SW480 (cell line): ENCODE data around the gene MLLT1.

Experiments used
- DNase-seq: peaks from one replicate; pipeline ENCODE4 v3.0.0-alpha.2; 2016; ENCODE audit warnings: low spot score

Gene MLLT1

DNA sequence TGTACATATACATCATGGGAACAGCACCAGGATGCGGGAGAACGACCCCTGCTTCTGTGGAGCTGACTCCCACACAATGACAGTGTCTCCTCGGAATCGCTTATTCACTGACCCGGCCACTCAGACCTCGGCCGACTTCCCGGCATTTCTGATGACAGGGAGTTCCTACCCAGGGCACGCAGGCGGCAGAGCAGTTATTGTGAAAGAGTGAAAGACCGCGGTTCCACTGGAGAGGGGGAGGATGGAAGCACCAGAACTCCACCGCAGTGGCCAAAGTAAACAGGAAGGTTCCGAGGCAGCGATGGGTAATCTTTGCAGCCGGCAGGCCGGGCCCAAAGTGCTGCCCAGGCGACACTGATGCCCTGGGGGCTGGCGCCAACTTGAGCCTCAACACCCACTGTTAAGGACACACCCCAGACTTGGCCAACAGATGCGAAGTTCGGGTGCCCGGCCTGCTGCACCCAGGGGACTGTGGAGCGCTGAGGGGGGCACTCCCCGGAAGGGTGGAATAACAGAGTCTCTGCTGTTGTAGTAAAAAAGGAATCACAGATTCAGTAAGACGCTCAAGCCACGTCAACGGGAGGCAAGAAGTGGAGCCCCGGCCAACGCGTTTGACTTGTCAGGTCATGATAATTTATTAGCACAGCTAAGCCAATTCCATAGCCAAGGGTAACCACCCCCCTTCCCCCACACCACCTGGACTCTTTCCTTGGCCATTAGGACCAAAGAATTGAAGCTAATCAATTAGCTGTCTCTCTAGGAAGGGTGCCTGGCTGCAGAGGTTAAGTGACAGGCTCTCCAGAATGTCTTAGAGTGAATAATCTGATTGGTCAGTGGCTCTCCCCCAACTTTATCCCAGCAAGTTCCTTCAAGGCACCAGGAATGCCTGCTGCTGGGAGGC lies 5.8 kb downstream of the MLLT1 start:
- no peak for DNase-seq

DNA sequence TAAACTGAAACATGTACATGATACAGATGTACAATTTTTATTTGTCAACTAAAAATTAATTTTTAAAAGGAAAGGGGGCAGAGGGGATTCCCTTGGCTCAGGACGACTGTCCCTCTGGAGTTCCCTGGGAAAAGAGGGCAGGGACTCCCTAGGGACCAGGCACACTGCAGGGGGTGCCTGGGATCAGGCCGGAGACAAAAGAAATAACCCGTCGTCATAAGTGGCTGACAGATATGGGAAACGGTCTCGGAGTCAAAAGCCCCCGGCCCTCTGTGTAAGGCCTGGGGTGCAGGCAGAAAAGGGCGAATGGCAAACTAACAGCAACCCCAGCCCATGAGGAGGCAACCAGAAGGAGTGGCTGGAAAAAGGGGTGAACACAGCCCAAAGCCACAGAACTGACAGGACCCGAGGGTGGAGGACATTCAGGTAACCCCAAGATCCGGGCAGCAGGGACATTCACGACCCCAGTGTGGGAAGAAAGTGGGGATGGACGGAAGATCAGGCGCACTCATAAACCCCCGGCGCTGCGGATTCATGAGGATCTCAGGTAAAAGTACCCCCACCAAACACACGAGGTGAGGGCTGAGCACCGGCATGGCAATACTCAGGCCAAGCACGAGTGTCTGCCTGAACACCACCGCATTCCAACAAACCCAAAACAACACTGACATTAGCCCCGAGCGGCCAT lies 6.7 kb downstream of the MLLT1 start:
- DNase-seq = no peak

DNA sequence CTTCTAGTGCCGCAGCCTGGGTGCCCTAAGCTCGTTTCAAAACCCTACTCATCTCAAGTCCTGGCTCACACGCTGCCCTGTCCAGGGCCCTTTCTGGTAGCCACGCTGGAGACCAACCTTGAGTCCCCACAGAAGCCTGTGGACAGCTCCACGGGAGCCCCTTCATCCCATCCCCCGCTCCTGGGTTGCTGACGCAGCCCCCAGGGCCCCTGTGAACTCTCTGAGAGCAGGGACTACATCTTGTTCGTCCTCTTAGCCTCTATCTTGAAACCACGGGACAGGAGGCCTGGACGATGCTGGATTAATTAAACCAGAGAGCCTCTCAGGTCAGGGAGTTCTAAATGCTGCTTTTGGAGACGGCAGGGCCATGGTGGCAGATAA lies 7.4 kb downstream of the MLLT1 start:
- DNase-seq = no peak

DNA sequence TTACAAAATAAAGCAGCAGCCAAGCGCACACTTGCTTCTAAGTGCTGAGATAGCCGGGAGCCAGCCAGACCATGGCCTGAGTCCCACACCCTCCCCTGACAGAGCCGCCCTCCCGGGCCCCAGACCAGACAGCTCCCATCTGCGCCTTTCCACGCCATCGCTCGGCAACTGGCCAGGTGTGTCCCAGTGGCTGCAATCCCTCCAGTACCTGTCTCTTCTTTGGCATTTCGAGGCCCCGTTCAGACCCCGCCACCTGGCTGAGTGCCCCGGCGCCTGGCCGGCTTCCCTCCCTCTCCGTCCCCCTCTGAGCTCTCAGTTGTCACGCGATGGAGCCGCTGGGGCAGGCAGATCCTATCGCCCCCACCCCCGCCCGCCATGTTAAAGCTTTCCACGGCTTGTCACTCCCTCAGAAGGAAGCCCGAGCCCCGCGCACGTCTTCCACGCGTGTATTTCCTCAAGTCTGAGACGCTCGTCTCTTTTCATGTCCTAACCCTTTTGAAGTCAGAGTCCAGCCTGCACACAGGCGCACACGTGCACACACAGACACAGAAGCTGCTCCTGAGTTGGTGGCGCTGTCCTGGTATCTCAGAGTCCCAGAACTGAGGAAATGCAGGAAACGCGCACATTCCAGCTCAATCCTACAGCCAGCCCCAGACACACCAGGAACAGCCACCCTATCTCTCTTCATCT lies 7.9 kb downstream of the MLLT1 start:
- no peak for DNase-seq

DNA sequence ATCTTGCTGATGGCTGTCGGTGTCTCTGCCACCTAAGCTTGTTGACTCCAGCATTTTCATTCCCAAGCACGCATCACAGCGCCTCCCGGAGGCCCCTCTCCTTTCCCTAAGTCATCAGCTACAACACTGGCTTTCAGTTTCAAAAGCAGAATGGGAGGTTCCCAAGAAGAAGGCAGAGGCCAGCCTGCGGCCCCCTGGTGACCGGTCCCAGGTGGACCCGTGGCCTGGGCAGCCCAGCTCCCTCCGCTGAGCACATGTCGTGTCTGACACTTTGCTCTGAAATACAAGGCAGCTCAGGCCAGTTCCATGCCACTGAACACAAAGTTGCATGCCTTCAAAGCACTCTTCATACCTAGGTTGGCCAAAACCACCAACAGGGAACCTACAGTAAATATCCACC lies 8.5 kb downstream of the MLLT1 start:
- DNase-seq = no peak

DNA sequence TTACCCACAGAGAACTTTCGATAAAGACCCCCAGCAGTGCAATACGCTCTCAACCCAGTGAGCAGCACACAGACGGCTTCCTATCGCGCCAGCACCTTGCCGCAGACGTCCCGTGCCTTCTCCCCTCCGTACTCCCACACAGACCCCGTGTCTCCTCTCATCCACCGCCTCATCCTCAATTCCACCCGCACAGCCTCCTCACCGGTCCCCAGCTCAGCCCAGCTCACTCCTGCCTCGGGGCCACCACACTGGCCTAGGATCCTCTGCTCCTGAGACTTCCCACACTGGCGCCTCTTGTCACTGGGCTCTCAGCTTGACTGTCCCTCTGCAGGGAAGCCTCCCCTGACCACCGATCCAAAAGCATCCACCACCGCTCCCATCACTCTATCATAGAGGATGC lies 9.0 kb downstream of the MLLT1 start:
- no peak for DNase-seq

DNA sequence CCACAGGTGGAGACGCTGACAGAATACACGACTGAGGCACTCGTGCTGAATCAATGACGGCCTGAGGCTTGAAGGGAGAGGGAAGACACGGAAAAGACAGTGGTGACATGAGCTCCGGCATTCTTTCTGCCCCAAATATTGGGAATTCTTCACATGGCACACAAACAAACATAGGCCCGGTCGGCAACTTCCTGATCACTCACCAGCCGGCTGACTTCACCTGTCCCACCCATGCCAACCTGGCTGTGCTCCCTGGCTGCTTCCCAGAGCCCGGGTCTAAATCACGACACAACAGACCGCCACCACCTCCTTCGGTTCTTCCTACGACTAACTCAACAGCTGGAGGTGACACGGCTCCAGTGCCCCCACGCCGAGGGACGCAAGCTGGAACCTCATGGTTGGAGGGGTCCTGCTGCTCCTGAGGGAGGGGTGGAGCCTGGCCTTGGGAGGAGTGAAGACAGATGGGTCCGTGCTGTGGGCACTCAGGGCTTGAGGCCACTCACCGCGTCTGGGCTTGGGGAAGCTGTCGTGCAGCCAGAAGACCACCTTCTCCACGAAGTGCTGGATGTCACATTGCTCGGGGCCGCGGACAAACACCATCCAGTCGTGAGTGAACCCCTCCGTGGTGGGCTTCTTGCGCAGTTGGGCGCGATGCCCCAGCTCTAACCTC lies 9.6 kb downstream of the MLLT1 start:
- DNase-seq = no peak

DNA sequence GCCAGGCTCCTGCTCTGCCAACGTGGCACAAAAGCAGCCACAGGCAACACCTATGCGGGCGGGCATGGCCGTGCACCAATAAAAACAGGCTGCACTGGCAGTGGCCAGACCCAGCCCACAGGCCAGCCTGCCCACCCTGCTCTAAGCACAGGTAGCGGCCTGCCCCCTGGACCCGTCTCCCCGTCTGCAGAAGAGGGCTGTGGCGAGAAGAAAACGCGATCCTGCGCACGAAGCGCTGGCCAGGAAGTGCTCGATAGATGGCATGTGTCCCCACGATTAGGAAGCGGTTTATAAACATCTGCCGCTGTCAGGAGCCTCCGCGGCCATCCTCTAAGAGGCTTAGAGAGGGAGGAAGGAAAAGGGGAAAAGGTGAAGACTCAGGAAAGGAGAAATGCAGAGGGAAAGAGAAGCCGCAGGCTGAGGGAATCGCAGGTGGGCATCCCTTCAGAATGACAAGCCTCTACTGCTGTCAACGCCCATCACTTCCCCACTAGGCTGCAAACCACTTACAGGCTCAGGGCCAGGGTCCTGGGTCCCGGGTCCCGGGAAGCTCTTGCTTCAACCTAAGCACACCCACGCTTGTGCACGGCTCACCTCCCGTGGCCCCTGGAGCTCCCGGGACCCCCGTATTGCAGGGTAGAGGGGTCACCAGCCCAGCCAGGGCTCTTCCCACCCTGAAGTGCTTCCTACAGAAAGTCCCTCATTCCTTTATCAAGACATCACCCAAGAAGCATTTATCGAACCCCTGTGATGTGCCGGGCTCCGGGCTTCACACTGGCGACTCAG lies 10.5 kb downstream of the MLLT1 start:
- no peak for DNase-seq

DNA sequence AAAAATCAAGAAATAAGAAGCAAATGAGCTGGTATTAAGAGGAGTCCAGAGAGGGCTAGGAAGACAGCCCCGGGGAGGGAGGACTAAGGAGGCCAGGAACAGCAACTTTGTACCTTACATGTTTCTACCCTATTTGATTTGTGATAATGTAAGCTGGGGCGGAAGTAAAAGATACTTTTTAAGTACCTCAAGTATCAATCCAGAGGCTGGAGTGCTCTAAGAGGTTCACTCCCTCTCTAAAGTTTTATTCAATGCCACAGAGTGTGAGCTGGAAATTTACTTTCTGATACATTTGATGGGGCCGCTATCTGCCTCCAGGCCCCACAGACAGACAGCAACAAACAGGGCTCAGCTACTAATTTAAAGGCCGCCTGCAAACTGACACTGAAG lies 11.4 kb downstream of the MLLT1 start:
- no peak for DNase-seq

DNA sequence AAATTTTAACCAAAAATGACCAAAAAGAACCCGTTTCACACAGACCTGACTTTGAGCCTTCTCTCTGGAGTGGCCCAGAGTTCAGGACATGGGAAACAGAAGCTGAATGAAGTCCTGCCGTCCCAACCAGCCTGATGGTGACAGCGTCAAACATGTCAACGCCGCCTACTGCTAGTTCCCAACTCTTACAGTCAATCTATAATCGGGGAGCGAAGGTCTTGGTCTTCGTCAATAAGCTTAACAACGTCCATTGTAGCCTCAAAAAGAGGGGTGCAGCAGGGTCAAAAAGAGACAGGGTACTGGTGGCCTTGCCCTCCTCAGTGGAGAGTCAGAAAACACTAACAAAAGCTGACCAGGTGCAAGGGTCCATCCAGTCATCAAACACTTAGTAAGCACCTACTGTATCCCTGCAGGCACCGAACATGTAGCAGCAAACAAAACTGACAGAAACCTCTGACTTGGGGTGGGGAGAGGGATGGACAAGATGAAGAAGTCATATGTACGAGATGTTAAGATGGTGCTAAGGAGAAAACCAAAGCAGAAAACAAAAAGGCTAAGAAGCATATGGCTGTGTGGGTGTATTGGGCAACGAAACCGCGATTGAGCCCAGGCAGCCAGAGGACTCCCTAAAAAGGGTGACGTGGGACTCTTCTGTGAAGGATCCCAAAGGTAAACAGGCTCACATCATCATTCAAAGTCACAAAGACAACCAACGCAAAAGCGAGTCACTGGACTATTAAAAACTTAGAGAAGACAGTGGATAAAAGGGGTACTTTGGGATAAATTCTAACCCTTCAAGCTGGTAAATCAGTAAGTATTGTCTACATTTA lies 12.0 kb downstream of the MLLT1 start:
- no peak for DNase-seq

DNA sequence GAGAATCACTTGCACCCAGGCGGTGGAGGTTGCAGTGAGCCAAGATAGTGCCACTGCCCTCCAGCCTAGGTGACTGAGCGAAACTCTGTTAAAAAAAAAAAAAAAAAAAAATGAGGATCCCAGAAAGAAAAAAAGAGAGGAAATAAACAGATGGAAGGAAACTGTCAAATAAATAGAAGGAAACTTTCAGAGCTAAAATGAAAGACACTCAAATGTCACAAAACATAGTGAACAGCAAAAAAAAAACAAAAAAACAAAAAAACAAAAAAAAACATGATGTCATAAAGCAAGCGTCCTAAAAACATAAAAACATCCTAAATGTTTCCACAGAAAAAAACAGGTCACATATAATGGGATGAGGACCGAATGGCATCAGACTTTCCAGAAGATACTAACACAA lies 15.0 kb downstream of the MLLT1 start:
- no peak for DNase-seq

DNA sequence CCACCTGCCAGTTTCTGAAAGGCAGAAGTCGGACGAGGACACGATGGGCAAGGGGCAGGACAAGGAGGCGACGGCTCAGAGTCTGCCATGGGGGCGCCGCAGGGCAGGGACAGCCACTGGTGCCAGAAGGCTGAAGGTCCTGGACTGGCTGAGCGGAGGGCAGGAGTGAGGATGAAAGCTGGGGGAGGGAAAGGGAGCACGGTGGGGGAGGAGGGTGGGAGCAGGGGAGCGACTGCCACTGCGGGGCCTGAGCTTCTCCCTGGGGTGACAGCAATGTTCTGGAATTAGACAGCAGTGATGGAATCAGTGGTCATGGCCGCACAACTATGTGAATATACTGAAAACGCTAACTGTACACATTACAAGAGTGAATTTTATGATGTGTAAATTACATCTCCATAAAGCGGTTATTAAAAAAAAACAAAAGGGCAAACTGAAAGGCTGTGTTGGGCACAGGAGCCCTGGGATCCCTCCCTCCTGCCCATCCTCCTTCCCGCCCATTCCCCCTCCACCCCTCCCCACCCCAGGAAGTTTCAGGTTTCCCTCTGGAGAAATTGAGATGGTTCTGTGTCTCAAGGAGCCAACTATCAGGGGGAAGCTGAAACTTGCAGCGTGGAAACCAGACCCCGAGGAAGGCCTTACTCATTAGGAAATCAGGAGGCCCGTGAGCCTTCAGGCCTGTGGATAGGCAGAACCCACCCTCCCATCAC lies 15.9 kb downstream of the MLLT1 start:
- no peak for DNase-seq

DNA sequence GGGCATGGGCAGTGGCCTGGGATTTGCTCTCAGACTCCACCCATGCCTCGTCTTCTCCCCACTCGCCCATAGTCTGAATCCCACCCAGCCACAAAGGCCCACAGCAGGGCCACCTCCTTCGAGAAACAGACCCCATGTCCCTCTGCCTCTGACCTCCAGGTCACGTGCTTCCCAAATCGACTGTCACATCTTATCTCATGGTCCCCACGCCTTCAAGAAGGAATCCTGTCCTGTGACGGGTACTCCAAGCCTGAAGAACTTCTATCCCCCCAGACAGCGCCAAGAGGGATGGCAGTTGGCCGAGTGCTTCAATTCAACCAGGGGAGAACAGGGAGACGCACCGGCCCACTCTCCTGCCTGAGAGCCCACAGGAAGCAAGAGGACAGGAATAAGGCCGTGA lies 16.5 kb downstream of the MLLT1 start:
- DNase-seq = no peak

DNA sequence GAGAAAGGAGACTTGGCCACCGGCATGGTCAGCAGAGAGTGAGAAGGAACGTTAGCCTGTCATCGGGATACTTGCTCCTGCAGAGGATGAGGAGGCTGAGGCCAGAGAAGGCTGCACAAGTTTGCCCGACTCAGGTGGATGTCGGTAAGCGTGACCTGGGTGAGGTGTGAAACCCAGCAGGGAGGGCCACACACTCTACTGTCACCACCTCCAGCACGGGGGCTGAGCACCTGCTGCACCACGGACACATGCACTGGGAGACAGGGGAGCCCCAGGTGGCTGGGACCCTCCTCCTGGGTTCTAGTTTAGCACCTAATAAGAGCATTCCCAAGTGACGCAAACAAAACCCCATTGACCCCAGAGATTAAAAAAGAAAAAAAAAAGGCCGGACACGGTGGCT lies 17.3 kb downstream of the MLLT1 start:
- no peak for DNase-seq

DNA sequence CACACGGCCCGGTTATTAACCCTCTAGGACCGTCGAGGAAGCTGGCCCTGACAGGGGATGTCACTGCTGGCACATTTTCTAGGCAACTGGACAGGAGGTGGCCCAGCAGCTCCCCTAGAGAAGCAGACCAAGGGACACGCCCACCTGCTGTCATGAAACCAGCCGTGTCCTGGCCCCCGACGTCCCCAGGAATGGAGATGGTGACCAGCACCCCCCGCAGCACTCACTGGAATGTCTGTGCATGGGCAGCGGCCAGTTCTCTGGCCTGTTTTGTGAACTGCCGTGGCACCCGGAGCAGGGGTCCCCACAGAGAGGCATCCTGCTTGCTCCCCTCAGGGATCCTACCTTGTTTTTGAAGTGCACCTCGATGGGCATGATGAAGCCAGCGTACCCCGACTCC lies 17.9 kb downstream of the MLLT1 start:
- DNase-seq = no peak

DNA sequence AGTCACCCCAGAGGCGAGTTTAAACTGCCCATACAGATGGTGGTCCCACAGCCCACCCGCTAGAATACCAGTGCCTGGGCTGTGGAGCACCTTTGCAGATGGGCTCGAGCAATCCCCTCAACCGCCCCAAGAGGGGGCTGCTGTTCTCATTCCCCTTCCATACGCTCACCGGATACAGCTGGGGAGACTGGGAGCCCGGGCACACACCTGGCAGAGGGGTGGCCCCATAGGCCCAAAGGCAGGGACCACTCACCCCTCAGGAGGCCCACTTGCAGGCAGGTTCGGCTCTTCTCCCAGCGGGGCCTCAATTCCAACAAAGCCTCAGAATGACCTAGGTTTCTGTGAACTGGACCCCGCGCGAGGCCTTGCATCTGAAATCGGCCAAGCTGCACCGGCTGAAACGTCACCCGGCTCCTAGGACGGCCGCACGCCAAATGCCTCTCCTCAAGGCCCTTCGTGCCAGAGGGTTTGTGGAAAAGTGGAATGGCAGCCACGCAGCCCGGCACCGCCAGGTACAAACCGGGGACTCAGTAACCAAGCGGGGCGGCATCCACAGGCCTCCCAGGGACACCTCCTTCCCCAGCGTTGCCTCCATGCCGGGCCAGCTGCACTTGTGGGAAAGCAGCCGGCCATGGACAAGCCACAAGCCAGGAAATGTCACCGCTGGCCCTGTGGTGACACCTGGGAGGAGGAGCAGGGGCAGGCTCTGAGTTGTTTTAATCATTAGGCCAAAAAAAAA lies 18.7 kb downstream of the MLLT1 start:
- no peak for DNase-seq

DNA sequence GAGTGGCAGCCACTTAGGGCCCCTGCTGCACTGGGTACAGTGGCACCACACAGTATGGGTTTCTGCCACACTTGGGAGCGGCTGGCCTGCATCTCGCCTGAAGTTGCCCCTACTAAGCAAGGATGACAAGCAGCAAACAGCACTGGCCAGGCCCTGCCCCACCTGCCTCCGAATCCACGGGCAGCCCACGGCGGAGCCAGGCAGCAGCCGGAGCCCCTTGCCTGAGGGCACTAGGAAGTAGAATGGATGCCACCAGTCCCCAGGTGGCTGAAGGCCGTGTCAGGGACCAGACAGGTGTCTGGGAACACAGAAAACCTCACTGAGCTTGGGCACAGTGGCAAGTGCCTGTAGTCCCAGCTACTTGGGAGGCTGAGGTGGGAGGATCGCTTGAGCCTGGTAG lies 19.4 kb downstream of the MLLT1 start:
- no peak for DNase-seq

DNA sequence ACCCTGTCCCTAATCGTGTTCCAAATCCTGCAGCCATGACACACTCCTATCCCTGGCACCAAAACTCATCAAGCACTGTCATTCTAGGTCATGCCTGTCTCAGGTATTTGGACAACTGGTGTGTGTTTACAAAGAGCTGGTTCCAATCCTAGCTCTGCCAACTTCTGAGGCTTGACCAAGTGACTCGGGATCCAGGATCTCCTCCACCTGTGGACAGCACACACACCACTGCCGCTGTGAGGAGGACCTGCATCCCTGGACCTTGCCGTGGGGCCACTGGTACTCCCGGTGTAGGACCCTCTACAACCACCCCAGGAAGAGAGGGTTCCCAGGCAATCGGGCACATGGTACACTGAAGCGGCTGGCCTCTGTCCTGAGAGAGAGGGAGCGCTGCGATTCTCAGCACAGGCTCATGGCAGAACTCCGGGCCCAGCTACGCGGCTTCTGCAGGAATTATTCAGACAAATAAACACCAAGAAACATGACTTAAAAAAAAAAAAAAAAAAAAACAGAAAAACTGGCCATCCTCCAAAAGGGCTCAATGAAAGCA lies 20.4 kb downstream of the MLLT1 start:
- no peak for DNase-seq

DNA sequence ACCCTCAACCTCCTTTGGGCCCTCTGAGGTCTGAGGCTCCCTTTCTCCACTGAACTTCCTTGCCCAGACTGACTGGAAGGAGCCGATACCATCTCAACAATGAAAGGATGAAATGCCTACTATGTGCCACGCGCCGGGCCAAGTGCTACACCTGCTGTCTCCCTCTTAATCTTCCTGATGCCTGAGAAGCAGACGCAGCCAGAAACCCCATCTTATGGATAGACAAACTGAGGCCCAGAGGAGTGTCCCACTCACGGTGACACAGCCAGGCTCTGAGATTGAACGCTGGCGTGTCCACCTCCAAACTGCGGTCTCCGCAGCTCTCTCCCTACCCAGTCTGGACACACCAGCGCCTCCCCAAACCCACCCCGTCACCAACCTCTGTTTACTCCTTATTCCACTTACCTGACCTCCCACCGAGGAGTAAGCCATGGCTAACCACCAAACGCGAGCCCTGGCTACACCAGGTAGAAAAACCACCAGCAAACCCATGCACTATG lies 20.9 kb downstream of the MLLT1 start:
- DNase-seq = no peak
